HepG2 (cell line): ENCODE data around the gene DSCAML1. TPM values are rescaled to one million over a fixed set of nuclear protein-coding genes. Genes with fewer than 3 reads are reported as not detected.

ENCODE experiments used
- ATAC-seq: fragments of 200-7000 bp; cut with Tn5 transposase; 3 replicates; pipeline ENCODE4 v1.9.1; 2020; ENCODE audit warnings: mild to moderate bottlenecking, moderate library complexity
- BruUV-seq: library from RNA; stranded (reverse); fragments of 400-500 nt; replicated peaks from 2 replicates; lab custom pipeline; 2021; lab: Mats Ljungman, UMichigan
- CTCF ChIA-PET: fragments of 300-600 bp; formaldehyde crosslinking; extraction: SDS; loops from one replicate; lab custom pipeline; 2021; ENCODE audit warnings: low total read pairs, inconsistent platforms, low intra/inter-chr PET ratio; lab: Yijun Ruan, JAX
- POLR2A ChIA-PET: fragments of 350-600 bp; sonication (Branson Sonifier 250); formaldehyde crosslinking; loops from one replicate; lab custom pipeline; 2020; ENCODE audit warnings: antibody characterized with exemption, inconsistent platforms; lab: Yijun Ruan, JAX
- DNase-seq: peaks from one replicate; pipeline ENCODE4 v3.0.0-alpha.2; 2015; ENCODE audit warnings: low spot score
- FAIRE-seq: peaks from 3 replicates; lab custom pipeline; 2011; peaks lifted over from hg19 to GRCh38; lab: Jason Lieb, UNC
- H2AFZ ChIP-seq: one replicate; pipeline ENCODE4 v1.6.1; 2011; ENCODE audit warnings: low read length, inconsistent platforms
- H3K27ac ChIP-seq: fragments of 300-600 bp; 3 replicates; pipeline ENCODE4 v1.8.0; 2011; ENCODE audit warnings: mixed run types, mild to moderate bottlenecking, mixed read lengths, low read length, inconsistent platforms; ENCODE audit not compliant: insufficient read depth; ENCODE audit errors: extremely low read length
- H3K27me3 ChIP-seq, 2 experiments: fragments of 200-600 bp in 1 of 2; 2 replicates in 1 of 2; 3 replicates in 1 of 2; pipeline versions ENCODE4 v1.6.0 to v1.8.0; 2011; ENCODE audit warnings: low read length in 2 of 2, mild to moderate bottlenecking in 2 of 2, moderate library complexity in 2 of 2, inconsistent platforms in 1 of 2; ENCODE audit not compliant: insufficient read depth in 2 of 2, control insufficient read depth in 1 of 2
- H3K36me3 ChIP-seq, 2 experiments: fragments of 200-600 bp in 1 of 2; replicated peaks in 1 of 2; 2 replicates in 1 of 2; 3 replicates in 1 of 2; pipeline versions ENCODE4 v1.5.1 to v1.8.0; 2011; ENCODE audit warnings: low read length in 2 of 2, inconsistent platforms in 1 of 2; ENCODE audit not compliant: insufficient read depth in 2 of 2, control insufficient read depth in 1 of 2
- H3K4me1 ChIP-seq: 2 replicates; pipeline ENCODE4 v1.5.1; 2012; ENCODE audit warnings: low read length, inconsistent platforms; ENCODE audit not compliant: insufficient read depth
- H3K4me2 ChIP-seq: 2 replicates; pipeline ENCODE4 v1.6.0; 2011; ENCODE audit warnings: low read depth, low read length, inconsistent platforms
- H3K4me3 ChIP-seq, 3 experiments: fragments of 200-600 bp in 1 of 3; sonication (generic), shearing (Covaris generic) in 1 of 3; replicated peaks in 1 of 3; 2 replicates each; pipeline ENCODE4 v1.5.1; 2011 to 2016; ENCODE audit warnings: low read length in 3 of 3, inconsistent platforms in 2 of 3, low read depth in 2 of 3, mild to moderate bottlenecking in 2 of 3, control low read depth in 1 of 3, mixed read lengths in 1 of 3; ENCODE audit not compliant: insufficient read depth in 1 of 3
- H3K79me2 ChIP-seq: one replicate; pipeline ENCODE4 v1.6.1; 2011; ENCODE audit warnings: low read length, inconsistent platforms; ENCODE audit not compliant: insufficient read depth
- H3K9ac ChIP-seq: 2 replicates; pipeline ENCODE4 v1.6.0; 2011; ENCODE audit warnings: mild to moderate bottlenecking, low read depth, low read length, inconsistent platforms; ENCODE audit not compliant: insufficient read depth
- H3K9me3 ChIP-seq: 2 replicates; pipeline ENCODE4 v1.5.1; 2012; ENCODE audit warnings: mild to moderate bottlenecking, low read length
- H4K20me1 ChIP-seq: 2 replicates; pipeline ENCODE4 v1.6.0; 2011; ENCODE audit warnings: inconsistent platforms, mild to moderate bottlenecking, low read length, moderate library complexity; ENCODE audit not compliant: insufficient read depth
- BRCA1 ChIP-seq: sonication (generic); formaldehyde crosslinking; IDR thresholded peaks from 2 replicates; pipeline ENCODE4 v1.4.0; 2020; ENCODE audit warnings: missing genetic modification reagents
- DNMT3B ChIP-seq: conservative IDR thresholded peaks from 2 replicates; pipeline ENCODE4 v1.6.1; 2016; ENCODE audit warnings: missing biosample characterization, control low read depth
- HMGA1 ChIP-seq: sonication (generic); formaldehyde crosslinking; conservative IDR thresholded peaks from 2 replicates; pipeline ENCODE4 v1.4.0; 2020; ENCODE audit warnings: missing genetic modification reagents
- JDP2 ChIP-seq: sonication (generic); formaldehyde crosslinking; IDR thresholded peaks from 2 replicates; pipeline ENCODE4 v1.8.1; 2022; ENCODE audit warnings: missing genetic modification reagents, borderline replicate concordance
- MIER3 ChIP-seq: IDR thresholded peaks from 2 replicates; pipeline ENCODE4 v1.6.1; 2016; ENCODE audit warnings: missing compliant biosample characterization, borderline replicate concordance
- MZF1 ChIP-seq: sonication (generic); formaldehyde crosslinking; IDR thresholded peaks from 2 replicates; pipeline ENCODE4 v1.8.1; 2023; ENCODE audit warnings: mild to moderate bottlenecking, missing genetic modification reagents, borderline replicate concordance
- NFIB ChIP-seq: sonication (generic); formaldehyde crosslinking; IDR thresholded peaks from 2 replicates; pipeline ENCODE4 v1.9.0; 2021; ENCODE audit warnings: missing genetic modification reagents, mild to moderate bottlenecking, borderline replicate concordance
- TOPORS ChIP-seq: sonication (generic); formaldehyde crosslinking; IDR thresholded peaks from 2 replicates; pipeline ENCODE4 v1.8.0; 2023; ENCODE audit warnings: mild to moderate bottlenecking, missing genetic modification reagents
- ZBTB7B ChIP-seq: sonication (generic); formaldehyde crosslinking; IDR thresholded peaks from 2 replicates; pipeline ENCODE4 v1.4.0; 2020; ENCODE audit warnings: missing genetic modification reagents
- ZNF235 ChIP-seq: sonication (generic); formaldehyde crosslinking; IDR thresholded peaks from 2 replicates; pipeline ENCODE4 v1.8.1; 2023; ENCODE audit warnings: mild to moderate bottlenecking, missing genetic modification reagents, borderline replicate concordance
- ZNF33A ChIP-seq: sonication (generic); formaldehyde crosslinking; IDR thresholded peaks from 2 replicates; pipeline ENCODE4 v1.5.1; 2020; ENCODE audit warnings: missing genetic modification reagents, mild to moderate bottlenecking, moderate library complexity, borderline replicate concordance
- ZNF780A ChIP-seq: sonication (generic); formaldehyde crosslinking; IDR thresholded peaks from 2 replicates; pipeline ENCODE4 v1.8.0; 2022; ENCODE audit warnings: mild to moderate bottlenecking, missing genetic modification reagents, moderate library complexity
- ZNF792 ChIP-seq: IDR thresholded peaks from 2 replicates; pipeline ENCODE4 v1.6.1; 2016
- ZNF839 ChIP-seq: sonication (generic); formaldehyde crosslinking; IDR thresholded peaks from 2 replicates; pipeline ENCODE4 v1.4.0; 2020; ENCODE audit warnings: missing genetic modification reagents, mild to moderate bottlenecking, borderline replicate concordance
- ZSCAN31 ChIP-seq: sonication (generic); formaldehyde crosslinking; IDR thresholded peaks from 2 replicates; pipeline ENCODE4 v1.5.0; 2020; ENCODE audit warnings: low read depth, mild to moderate bottlenecking, missing genetic modification reagents
- WGBS: methylation state at CpG from one replicate; pipeline ENCODE4 v1.1.6; 2017; ENCODE audit warnings: low lambda C conversion rate; 5-methylcytosine and 5-hydroxymethylcytosine counted together
- in situ Hi-C: cut with HindIII; loops from 2 replicates; pipeline ENCODE4 v1.10.0; 2017; ENCODE audit warnings: low pct_unique_long_range_greater_than_20kb; ENCODE audit not compliant: extremely low pct_ligation_motif_present
- intact Hi-C: fragments of 100-400 bp; cut with micrococcal nuclease; formaldehyde crosslinking; loops from one replicate; pipeline ENCODE4 v1.10.0; 2022; ENCODE audit not compliant: unreplicated experiment
- polyA plus RNA-seq, 8 experiments: library from polyadenylated mRNA; depleted of rRNA in 3 of 8; stranded (reverse) in 7 of 8; unstranded in 1 of 8; fragments of >200 nt; fragmentation: Illumina TruSeq in 4 of 8; extraction: Trizol in 4 of 8; gene quantifications; 2 replicates each; pipeline versions ENCODE4 v1.2.1 to v1.2.3, GENCODE V29; 2011 to 2016; ENCODE audit warnings: low read depth in 4 of 8, missing spikeins in 1 of 8, mixed read lengths in 1 of 8; ENCODE audit not compliant: insufficient read depth in 1 of 8
- total RNA-seq, 5 experiments: library from RNA; depleted of rRNA; stranded (reverse); fragments of >200 nt; fragmentation: Illumina TruSeq; extraction: Trizol; gene quantifications; 2 replicates each; pipeline ENCODE4 v1.2.3, GENCODE V29; 2016; ENCODE audit warnings: low read depth in 1 of 5
- TF ChIP-seq, protein P1 (sequence below): sonication (generic); formaldehyde crosslinking; IDR thresholded peaks from 2 replicates; pipeline ENCODE4 v1.4.0; 2020; ENCODE audit warnings: missing genetic modification reagents

The DSCAML1 gene
- total and polyA plus RNA-seq, 2 of the 13 experiments (the other 11 are each of a cell fraction or from before 2014, with no cell fraction given): 0.29 to 0.40 TPM

- Histone ChIP-seq H3K4me2 (no peak overlapping the region), H3K27me3 (no peaks in the 10 kb centered on the region), H3K9ac (no peak overlapping the region), H3K9me3 (no peaks in the 10 kb centered on the region), H3K36me3 (no peaks in the 10 kb centered on the region), H3K27ac (no peak overlapping the region), H4K20me1 (no peaks in the 10 kb centered on the region), H2AFZ (no peak overlapping the region), H3K4me1 (peaks cover 40% of the 10 kb centered on the region), H3K79me2 (no peaks in the 10 kb centered on the region), H3K4me3 (no peak overlapping the region)
- CTCF ChIA-PET: no interaction called here
- no peak for DNase-seq
- no peak for FAIRE-seq
- POLR2A ChIA-PET: no interaction called here
- intact Hi-C loops (no loop called here), in situ Hi-C loops (no loop called here)
- TF ChIP-seq ZSCAN31 (no peak), ZNF792 (CRISPR knock-in tag) (no peak), HMGA1 (no peak), ZNF839 (CRISPR knock-in tag) (no peak), ZNF235 (CRISPR knock-in tag) (no peak), NFIB (CRISPR knock-in tag) (no peak), BRCA1 (CRISPR knock-in tag) (no peak), JDP2 (CRISPR knock-in tag) (no peak), DNMT3B (no peak), MIER3 (CRISPR knock-in tag) (no peak), TOPORS (CRISPR knock-in tag) (no peak), ZNF33A (CRISPR knock-in tag) (no peak), ZNF780A (CRISPR knock-in tag) (no peak), MZF1 (CRISPR knock-in tag) (no peak), ZBTB7B (no peak)
- TF ChIP-seq, protein P1, sequence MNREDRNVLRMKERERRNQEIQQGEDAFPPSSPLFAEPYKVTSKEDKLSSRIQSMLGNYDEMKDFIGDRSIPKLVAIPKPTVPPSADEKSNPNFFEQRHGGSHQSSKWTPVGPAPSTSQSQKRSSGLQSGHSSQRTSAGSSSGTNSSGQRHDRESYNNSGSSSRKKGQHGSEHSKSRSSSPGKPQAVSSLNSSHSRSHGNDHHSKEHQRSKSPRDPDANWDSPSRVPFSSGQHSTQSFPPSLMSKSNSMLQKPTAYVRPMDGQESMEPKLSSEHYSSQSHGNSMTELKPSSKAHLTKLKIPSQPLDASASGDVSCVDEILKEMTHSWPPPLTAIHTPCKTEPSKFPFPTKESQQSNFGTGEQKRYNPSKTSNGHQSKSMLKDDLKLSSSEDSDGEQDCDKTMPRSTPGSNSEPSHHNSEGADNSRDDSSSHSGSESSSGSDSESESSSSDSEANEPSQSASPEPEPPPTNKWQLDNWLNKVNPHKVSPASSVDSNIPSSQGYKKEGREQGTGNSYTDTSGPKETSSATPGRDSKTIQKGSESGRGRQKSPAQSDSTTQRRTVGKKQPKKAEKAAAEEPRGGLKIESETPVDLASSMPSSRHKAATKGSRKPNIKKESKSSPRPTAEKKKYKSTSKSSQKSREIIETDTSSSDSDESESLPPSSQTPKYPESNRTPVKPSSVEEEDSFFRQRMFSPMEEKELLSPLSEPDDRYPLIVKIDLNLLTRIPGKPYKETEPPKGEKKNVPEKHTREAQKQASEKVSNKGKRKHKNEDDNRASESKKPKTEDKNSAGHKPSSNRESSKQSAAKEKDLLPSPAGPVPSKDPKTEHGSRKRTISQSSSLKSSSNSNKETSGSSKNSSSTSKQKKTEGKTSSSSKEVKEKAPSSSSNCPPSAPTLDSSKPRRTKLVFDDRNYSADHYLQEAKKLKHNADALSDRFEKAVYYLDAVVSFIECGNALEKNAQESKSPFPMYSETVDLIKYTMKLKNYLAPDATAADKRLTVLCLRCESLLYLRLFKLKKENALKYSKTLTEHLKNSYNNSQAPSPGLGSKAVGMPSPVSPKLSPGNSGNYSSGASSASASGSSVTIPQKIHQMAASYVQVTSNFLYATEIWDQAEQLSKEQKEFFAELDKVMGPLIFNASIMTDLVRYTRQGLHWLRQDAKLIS (CRISPR knock-in tag): no peak
- ATAC-seq: no peak
- BruUV-seq: no TSS peak
- 46% methylated on average over 4 of the region's 5 CpGs for WGBS
These were observed 283.4 kb downstream of the DSCAML1 start for GRCh38 chr11:117513666-117514065.
